ENCODE data around the gene ZSWIM2.
"Not testable (repeated sequence)": the region's sequence is repeated elsewhere in the genome, so short reads cannot be mapped to it uniquely, and the experiment has no call there.

ZSWIM2 gene, protein sequence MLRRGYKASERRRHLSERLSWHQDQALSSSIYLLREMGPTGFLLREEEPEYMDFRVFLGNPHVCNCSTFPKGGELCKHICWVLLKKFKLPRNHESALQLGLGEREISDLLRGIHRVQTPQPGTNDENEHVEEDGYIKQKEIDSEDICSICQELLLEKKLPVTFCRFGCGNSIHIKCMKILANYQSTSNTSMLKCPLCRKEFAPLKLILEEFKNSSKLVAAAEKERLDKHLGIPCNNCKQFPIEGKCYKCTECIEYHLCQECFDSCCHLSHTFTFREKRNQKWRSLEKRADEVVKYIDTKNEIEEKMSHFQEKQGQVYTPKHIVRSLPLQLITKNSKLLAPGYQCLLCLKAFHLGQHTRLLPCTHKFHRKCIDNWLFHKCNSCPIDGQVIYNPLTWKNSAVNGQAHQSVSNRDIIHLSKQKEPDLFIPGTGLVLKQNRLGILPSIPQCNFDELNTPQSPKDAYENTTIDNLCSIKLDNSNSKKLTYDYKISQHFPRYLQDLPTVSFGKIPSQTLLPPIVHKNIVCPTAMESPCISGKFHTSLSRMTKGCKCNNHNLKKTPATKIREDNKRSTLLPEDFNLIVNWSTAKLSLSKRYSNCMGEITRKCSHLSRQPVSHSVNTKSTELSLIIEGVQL
- 0 reads per million in 2 donors for total RNA-seq

DNA sequence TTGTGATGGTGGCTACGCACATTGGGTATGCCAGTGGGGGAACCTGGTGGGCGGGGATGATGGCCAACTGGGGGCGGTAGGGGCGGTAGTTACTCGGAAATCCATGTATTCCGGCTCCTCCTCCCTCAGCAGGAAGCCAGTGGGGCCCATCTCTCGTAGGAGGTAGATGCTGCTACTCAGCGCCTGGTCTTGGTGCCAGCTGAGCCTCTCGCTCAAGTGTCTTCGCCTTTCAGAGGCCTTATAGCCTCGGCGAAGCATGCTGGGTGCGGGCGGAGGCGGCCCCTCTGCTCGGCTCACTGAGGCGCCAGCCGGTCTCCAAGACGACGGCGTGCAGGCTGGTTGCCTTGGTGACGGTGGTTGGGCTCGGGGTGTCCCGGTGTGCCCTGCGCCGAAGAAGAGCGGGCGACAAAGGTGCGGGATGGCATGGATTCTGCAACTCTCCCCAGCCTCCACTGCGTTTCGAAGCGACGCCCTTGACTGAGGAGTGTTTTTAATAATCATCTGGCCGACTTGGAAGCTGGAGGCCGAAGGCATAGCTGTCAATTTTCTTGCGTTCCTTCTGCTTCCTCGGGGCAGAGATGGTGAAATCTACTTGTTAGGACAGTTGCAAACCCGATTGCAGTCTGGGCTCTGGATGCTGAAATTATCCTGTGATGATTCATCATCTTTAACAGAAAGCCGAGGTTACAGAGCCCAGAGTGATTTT lies at the start of gene ZSWIM2:
Gene ZSWIM2, minus strand, starts transcription at position 298 of the 706 bp plus-strand sequence. Its CDS starts 40 bp downstream, at position 258.
- DNase-seq = no peak

DNA sequence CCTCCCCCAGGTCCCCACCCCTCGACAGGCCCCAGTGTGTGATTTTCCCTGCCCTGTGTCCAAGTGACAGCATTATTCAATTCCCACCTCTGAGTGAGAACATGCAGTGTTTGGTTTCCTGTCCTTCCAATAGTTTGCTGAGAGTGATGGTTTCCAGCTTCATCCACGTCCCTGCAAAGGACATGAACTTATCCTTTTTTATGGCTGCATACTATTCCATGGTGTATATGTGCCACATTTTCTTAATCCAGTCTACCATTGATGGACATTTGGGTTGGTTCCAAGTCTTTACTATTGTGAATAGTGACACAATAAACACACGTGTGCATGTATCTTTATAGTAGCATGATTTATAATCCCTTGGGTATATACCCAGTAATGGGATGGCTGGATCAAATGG lies 47.2 kb upstream of the ZSWIM2 start:
- DNase-seq = not testable (repeated sequence)

DNA sequence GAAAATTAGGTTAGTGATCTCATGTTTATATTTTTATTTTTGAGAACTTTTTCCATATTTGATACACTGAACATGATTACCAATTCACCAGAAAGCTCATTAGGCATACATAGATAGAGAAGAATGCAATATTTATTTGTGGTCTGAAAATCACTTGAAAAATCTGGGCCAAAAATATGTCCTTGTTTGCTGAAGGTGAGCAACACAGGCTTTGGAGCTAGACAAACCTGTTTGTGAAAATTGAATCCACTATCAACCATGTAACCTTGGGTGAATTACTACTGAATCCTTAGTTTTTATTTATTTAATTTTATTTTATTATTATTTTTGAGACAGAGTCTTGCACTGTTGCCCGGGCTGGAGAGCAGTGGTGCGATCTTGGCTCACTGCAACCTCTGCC lies 46.5 kb upstream of the ZSWIM2 start:
- DNase-seq = no peak

DNA sequence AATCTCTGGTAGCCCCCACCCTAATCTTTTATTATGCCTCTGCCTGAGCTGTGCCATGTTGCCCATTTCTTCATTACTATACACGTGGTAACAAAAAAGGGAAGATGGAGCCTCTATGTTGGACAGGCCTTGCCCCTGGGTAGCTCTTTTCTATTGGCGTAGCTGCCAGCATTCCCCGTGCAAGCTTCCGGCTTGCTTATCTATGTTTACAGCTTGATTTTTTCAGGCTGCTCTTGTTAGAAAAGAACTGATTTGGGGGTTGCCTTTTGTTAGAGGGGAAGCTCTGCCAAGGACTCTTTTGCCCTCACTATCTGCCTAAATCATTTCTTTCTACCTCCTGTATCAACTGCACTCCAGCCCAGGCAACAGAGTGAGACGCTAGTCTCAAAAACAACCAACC lies 45.5 kb upstream of the ZSWIM2 start:
- DNase-seq = no peak

DNA sequence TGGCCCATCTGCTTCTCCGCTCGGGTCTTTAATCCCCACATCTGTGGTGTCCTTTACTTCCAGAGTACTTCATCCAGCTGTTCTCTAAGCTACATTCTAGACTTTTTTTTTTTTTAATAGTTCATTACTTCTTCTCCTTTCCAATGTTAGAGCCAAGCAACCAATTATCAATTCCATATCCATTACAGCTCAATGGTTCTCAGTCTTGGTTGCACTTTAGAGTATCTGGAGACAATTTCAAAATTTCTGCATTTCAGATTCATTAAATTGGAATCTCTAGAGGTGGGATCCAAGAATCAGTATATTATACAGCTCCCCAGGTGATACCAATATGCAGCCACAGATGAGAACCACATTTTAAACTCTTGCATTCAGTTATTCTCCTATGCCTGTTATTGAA lies 43.9 kb upstream of the ZSWIM2 start:
- DNase-seq = no peak

DNA sequence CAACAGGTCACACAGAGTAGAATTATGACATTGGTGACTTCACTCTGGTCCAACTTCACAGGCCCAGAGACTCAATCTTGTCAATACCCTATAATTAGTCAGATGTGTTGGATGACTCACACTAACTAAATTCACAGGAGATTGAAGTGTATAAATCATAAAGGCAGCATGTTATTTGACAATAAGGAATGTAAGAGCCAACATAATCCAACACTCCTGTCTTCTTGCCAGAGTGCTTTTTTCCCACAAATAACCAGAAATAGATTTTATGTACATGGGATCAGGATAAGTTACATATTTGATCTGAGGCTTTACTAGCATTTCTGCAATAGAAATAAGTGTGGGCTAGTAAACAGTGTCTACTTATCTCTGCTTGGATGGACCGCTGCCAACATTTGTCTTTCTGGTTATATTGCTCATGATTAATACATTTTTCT lies 42.2 kb upstream of the ZSWIM2 start:
- DNase-seq = no peak

DNA sequence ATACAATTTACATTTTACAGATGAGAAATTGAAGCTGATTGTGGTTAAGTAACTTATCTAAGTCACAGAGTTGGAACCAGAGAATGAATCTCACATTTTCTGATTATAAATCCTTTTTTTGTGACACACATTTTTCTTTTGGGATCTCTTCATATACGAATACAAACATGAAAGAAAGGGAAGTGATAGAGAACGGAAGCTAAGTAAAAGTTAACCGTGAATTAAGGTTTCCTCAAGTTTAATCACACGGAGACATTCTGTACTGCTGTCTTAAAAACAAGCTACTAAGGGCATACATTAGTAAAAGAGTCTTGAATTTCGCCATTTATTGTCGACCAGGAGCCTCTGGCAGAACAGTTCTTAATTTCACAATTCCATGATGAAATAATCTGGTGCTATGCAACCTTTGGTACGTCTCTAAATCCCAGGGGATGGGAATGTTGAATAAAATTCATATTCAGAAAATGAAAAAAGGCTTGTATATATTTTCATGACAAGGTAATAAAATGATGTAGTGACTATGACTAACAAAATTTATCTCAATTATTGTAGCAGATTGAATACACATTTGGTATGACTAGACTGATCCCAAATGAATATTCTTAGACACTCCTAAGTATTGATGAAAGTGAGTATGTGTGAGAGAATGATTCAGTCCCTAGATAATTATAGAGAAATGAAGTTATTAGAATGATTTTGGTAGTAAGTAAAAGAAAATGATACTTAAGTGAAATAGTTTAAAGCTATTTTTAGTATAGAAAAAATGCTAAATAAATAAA lies 40.3 kb upstream of the ZSWIM2 start:
- DNase-seq = no peak

DNA sequence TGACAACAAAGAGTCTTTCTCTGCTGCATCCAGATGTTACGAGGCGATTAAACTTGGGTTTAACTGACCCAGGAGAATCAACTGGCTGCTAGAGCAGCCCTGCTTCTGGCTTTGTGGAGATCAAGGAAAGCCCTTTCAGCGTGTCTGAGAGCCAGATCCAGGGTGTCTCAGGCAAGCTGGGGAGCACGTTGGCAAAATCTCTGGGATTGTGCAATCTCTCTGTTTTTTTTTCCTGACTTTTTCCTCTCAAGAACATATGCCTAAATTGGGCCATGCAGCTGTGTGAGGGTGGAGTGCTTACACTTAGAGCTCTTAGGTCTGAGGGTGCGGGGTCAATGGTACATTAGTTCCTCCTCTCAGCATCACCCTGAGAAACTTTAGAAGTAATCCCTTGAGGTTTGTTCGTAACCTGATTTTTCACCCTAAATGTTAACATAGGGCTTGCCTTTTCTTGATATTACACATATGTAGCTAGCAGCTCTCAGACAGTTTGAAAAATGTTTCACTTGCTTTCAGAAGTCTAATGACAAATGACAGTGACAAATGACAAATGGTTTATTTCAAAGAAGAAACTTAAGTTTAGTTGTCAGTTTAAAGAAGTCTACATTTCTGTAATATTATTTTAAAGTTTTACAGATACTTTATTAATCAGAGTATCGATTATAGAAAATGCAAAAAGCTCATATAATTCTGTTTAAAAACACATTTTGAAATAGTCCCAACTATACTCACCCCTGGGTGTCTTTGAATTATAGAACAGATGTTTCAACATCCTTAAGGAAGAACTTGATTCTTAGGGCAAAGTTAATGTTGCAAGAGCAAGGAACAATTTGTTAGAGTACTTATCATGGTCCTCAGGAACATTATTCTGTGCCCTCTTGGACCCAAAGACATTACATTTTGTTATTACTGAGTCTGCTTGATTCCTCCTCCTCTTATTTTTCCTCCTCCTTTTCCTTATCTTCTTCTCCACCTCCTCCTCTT lies 38.4 kb upstream of the ZSWIM2 start:
- DNase-seq = no peak

DNA sequence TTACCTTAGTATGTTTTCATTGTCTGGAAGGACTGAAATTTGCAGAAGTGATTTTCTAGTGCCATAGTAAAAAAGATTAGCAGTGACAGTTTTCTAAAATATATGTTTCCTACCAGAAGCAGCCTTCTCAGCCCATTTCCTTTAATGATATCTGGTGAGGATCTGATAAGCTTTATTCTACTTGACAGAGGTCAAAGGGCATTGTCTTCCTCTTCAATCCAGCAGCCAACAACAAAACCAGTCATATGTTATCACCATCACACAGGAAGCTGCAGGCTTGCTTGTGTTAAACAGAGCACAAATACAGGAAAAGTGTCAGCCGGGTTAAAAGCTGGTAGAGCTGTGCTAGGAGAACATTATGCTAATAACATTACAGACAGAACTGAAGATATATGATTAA lies 35.6 kb upstream of the ZSWIM2 start:
- no peak for DNase-seq

DNA sequence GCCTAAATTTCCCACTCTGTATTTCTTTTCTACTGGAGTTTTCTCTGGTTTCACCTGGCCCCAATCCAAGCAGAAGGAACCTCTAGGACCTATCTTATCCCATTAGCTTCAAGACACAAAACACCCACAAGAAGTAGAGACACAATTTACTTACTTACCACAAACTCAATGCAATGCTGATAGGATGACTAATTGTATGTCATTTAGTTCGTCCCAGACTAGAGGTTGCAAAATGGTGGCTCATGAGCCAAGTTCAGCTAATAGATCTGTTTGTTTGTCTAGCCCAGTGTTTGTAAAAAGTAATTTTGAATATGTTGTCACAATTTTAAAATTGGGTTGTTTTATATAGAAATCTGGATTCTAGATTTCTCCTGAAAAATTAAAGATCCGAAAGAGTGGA lies 34.7 kb upstream of the ZSWIM2 start:
- DNase-seq = no peak

DNA sequence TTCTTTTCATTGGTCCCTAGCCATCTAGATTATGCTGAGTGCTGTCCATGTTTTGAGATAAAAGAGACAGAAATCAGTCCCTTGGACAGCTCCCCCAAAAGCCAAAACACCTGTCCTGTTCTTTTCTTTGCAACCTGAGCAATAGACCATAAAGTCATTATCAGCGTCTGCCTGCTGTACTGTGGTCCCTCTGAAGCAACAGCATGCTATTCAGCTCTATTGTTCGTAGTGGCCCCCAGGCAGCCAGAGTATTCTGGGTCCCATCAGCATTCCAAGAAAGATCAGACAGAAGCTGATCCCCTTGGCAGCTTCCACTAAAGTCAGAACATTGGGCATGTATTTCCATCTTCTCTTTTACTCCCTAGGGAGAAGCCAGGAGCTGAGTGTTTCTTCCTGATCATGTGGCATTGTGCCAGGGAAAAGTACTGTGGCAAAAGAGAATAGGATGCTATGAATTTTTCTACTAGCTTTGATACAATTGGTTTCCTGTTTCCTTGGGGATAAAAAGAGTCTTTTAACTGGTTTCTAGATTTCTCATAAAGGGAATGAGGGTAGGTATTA lies 33.6 kb upstream of the ZSWIM2 start:
- no peak for DNase-seq

DNA sequence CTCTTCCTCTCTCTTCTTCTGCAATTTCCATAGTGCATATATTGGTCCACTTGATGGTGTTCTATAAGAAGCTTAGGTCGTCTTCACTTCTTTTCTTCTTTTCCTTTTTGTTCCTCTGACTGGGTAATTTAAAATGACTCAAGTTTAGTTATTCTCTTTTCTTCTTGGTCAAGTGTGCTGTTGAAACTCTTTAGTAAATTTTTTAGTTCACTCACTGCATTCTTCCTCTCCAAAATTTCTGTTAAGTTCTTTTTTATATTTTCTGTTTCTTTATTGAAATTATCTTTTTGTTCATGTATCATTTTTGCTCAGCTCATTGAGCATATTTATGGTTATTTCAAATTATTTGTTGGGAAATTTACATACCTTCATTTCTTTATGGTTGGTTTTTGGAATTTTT lies 32.7 kb upstream of the ZSWIM2 start:
- no peak for DNase-seq

DNA sequence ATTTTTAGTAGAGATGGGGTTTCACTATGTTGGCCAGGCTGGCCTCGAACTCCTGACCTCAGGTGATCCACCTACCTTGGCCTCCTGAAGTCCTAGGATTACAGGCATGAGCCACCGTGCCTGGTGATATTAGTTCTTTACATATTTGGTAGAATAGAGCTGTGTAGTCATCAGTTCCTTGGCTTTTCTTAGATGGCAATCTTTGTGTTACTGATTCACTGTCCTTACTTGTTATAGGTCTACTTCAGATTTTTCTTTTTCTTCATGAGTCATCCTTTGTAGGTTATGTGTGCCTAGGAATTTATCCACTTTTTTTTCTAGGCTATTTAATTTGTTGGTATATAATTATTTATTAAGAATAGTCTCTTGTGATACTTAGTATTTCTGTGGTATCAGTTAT lies 30.3 kb upstream of the ZSWIM2 start:
- no peak for DNase-seq

DNA sequence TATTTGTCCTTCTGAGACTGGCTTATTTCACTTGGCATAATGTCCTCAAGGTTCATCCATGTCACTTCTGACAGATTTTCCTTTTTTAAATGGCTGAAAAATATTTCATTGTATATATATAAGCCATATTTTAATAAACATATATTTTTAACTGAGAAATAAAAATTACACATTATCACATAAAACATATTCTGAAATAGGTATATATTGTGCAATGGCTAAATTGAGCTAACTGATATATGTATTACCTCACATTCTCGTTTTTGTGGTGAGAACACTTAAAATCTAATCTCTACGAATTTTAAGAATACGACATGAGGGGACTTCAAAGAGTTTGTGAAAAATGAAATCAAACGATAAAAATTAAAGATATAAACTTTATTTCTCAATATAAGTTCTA lies 25.7 kb upstream of the ZSWIM2 start:
- DNase-seq = no peak

DNA sequence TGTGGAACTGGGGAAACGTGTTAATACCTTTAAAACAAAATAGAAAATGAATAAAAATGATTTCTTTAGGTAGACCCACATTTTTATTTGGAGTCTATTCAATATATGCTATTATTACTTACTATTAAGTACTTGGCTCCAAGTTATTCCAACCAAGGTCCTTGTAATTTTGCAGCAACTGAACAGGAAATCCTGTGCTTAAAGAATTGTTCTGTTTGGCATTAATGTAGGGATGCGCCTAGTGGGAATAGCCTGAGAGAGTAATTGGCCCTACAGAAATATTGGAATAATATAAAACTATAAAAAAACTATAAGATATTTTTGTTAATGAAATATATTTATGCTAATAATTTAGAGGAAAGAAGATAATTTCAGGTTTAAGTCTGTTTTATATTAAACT lies 22.9 kb upstream of the ZSWIM2 start:
- DNase-seq = no peak

DNA sequence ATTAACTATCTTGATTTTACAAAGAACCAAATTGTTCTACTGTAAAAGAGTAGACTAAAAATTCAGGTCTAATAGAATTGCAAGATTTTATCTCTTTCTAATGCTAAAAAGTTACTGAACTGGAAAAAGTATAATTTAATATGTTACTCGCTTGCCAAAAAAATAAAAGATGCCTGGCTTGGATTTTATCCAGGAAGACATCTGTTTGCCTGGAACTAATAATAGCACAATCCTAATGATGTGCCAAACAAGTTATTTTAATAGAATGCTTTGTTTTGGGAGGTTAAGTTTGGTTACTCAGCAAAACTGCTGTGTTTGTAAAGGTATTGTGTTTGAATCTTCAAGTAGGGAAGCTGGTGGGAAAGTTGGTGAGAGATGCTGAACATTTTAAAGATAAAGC lies 19.4 kb upstream of the ZSWIM2 start:
- DNase-seq = no peak

DNA sequence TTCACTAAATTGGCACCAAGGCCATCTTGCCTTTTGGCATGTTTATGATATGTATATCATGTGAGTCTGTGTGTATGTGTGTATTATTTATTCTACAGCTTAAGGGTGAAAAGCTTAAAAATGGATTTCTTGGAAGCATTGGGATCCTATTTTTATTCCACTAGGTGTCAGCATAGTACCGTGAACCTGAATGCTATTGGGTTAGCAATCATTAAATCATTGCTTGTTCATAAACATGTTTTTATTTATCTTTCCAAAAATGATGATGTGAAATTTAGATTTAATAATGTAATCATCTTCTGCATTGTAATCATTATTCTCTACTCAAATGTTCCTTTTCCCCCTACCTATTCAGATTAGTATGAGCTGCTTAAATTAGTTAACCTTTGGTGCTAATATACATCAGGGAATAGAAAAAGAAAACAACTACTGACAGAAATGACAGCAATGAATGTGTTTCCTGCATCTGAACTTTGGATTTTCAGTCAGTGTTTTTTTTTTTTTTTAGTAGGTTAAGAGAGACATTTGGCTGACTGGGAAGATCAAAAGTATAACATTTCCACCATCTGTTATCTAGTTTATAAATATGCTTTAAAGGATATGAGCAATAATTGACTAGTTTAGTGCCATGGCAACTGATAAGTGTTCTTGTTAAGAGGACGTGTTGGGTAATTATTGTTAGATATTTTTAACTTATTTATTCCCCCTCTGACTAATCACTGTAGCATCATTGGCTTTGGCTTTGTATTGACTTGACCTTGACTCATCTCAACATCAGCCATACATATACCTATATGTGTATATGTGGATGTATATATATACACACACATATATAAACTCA lies 14.1 kb upstream of the ZSWIM2 start:
- no peak for DNase-seq

DNA sequence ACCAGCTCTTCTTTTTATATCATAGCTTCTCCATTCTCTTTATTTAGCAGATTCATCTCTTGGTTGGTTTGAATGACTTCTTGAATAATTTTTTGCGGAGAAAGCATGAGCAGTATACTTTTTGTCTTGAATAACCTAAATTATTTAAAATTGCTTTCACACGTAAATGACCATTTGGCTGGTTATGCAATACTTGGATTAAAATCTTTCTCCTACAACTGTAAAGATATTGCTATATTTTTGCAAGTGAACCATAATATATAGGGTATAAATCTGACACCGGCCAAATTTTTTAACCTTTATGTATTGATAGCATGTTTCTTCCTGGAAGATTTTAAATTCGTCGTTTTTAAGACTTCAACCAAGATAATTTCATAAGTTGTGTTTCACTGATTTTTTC lies 6.2 kb upstream of the ZSWIM2 start:
- DNase-seq = no peak

DNA sequence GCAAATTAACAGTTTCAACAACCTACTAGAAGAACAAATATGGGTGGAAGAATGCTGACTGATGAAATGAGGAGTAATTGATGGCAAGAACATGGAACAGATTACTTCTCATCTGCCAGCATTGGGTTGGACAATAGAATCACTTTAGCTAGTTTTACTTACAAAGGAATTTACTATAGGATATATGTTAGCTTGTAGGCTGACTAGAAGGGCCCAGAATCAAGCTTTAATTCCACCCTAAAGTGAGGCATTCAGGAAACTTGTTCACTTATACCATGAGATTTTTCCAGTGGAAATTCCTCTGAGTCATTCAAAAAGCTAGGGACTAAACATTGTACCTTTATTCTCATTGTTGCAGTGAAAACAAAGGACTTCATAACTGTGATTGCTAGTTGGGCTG lies 5.0 kb upstream of the ZSWIM2 start:
- no peak for DNase-seq

DNA sequence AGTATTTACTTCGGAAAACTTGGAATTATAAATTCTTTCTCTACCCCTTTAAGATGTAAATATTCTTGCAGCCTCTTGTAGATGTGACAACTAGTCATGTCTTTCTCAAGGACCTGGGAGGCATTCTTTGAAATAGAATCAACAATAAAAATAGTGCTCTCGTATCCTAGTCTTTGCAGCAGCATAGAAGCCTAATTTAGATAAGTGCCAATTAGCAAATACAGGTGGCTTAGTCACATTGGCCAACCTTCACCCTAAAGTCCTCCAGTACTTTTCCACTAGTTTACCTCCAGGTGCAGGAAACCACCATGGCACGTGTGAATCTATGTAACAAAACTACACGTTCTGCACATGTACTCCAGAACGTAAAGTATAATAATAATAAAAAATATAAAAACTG lies 3.5 kb upstream of the ZSWIM2 start:
- no peak for DNase-seq

DNA sequence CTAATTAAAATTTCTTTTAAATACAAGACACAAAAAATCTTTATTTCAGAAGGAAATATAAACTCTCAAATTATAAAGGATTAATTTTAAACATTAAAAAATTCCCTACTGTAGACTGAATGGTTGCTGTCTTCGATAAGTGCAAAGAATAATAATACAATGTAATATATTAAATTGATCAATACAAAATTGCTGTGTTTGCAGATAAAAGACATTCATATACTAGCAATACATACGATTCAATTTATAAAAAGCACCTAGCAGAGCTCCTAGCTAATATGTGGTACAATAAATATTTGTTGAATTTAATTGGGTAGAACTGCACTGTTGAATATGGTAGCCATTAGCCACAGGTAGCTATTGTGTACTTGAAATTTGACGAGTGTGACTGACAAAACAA lies 6.6 kb downstream of the ZSWIM2 start:
- DNase-seq = no peak

Measured in T-helper 9 cell (primary cell).